Stomach (tissue), 9 donors: ENCODE measurements around the gene CREB1. TPM values are rescaled to one million over a fixed set of nuclear protein-coding genes. Genes with fewer than 3 reads are reported as not detected.

ENCODE experiments used
- DNase-seq, 2 donors: peaks; one replicate each; pipeline versions ENCODE4 v3.0.0 to v3.0.0-alpha.2; 2013 to 2019
- H3K27ac ChIP-seq, 5 donors: fragments of 200-600 bp in 4 of 5; sonication (generic) in 4 of 5; one replicate each; pipeline ENCODE4 v1.5.1; 2013 to 2019; ENCODE audit warnings: mild to moderate bottlenecking in 1 of 5, moderate library complexity in 1 of 5
- H3K27me3 ChIP-seq, 3 donors: fragments of 200-600 bp; sonication (generic); one replicate each; pipeline ENCODE4 v1.5.1; 2017 to 2019; ENCODE audit warnings: mixed run types in 1 of 3
- H3K36me3 ChIP-seq, 4 donors: fragments of 200-600 bp; sonication (generic); 1 replicate in 3 of 4; 2 replicates in 1 of 4; pipeline ENCODE4 v1.5.1; 2016 to 2019
- H3K4me1 ChIP-seq, 4 donors: fragments of 200-600 bp; sonication (generic); one replicate each; pipeline ENCODE4 v1.5.1; 2016 to 2019
- H3K4me3 ChIP-seq, 4 donors: fragments of 200-600 bp; sonication (generic) in 3 of 4; one replicate each; pipeline ENCODE4 v1.5.1; 2016 to 2019; ENCODE audit warnings: mild to moderate bottlenecking in 1 of 4
- H3K9me3 ChIP-seq, 4 donors: fragments of 200-600 bp; sonication (generic); one replicate each; pipeline ENCODE4 v1.5.1; 2016 to 2019
- EP300 ChIP-seq: sonication (generic); formaldehyde crosslinking; IDR thresholded peaks from one replicate; pipeline ENCODE4 v1.6.1; 2017; ENCODE audit warnings: antibody characterized with exemption
- POLR2A ChIP-seq, 4 donors: fragments of 450-650 bp; IDR thresholded peaks; one replicate each; pipeline ENCODE4 v1.6.1; 2016; ENCODE audit warnings: antibody characterized with exemption in 4 of 4, control low read depth in 2 of 4, mild to moderate bottlenecking in 1 of 4, moderate library complexity in 1 of 4
- POLR2AphosphoS5 ChIP-seq, 3 donors: sonication (generic); formaldehyde crosslinking; IDR thresholded peaks; one replicate each; pipeline ENCODE4 v1.6.1; 2016; ENCODE audit warnings: antibody characterized with exemption in 3 of 3
- WGBS, 5 donors: extraction: QIAGEN DNeasy Blood & Tissue Kit in 3 of 5; methylation state at CpG; one replicate each; pipeline versions ENCODE4 v1.1.5 to v1.1.7; 2013 to 2018; 5-methylcytosine and 5-hydroxymethylcytosine counted together
- intact Hi-C: fragments of 100-400 bp; cut with DNase I; formaldehyde crosslinking; loops from one replicate; pipeline ENCODE4 v1.15.1; 2023; ENCODE audit warnings: low total_unique reads
- polyA plus RNA-seq, 3 donors: library from polyadenylated mRNA; stranded (reverse); fragments of 200-250 nt; gene quantifications; one replicate each; pipeline ENCODE4 v1.2.3, GENCODE V29; 2013
- total RNA-seq, 5 donors: library from RNA; depleted of rRNA; stranded (reverse); fragments of >200 nt; gene quantifications; one replicate each; pipeline versions ENCODE4 v1.1.0 to v1.2.3, GENCODE V29; 2014 to 2016
- TF ChIP-seq, protein P1 (sequence below), 7 experiments: fragments of 450-650 bp in 4 of 7; fragments of 200-600 bp in 3 of 7; sonication (generic) in 3 of 7; IDR thresholded peaks; one replicate each; pipeline ENCODE4 v1.5.1; 2016 to 2019; ENCODE audit warnings: antibody characterized with exemption in 7 of 7, control low read depth in 2 of 7, mild to moderate bottlenecking in 1 of 7
- donor health status: healthy with polysubstance abuse.
- donor health status: Bipolar disorder and iron deficiency.
- donor health status: healthy.

The CREB1 gene
- total and polyA plus RNA-seq, 8 donors: 5.2 to 58.6 (median 16.3) TPM

DNA sequence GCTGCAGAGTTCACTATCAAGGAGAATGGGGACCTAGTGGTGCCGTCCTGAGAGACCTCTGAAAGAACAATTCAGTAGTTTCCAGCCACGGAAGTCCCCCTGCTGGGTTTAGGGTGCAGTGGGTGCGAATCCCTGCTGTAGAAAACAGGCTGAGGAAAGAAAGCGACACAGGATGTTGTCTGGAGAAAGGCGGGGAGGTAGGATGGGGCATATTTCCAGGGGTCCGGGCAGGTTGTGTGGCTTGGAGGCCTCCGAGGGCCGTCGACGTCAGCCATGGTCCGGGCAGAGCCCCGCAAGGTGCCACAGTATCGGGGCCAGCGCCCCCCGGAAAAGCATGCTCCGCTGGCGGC is 807 bp upstream of the CREB1 start:
- Histone ChIP-seq H3K36me3 (no peaks in the 10 kb centered on the region), H3K4me3 (peak overlapping the region; percentile 64 to 90 (median 74)), H3K27ac (peak overlapping the region; percentile 97 to 99 (median 98)), H3K27me3 (no peaks in the 10 kb centered on the region), H3K9me3 (no peaks in the 10 kb centered on the region), H3K4me1 (peaks cover 29 to 47% (median 42%) of the 10 kb centered on the region in 4 donors)
- 0 to 3% (median 0%) methylated on average over 6 to 17 of the region's 17 CpGs for WGBS, 5 donors
- DNase-seq: peak; percentile 31 to 74
- TF ChIP-seq POLR2A (IDR thresholded peaks at IDR 0.05) (no peak), EP300 (no peak), POLR2AphosphoS5 (IDR thresholded peaks at IDR 0.05) (no peak)
- TF ChIP-seq, protein P1, sequence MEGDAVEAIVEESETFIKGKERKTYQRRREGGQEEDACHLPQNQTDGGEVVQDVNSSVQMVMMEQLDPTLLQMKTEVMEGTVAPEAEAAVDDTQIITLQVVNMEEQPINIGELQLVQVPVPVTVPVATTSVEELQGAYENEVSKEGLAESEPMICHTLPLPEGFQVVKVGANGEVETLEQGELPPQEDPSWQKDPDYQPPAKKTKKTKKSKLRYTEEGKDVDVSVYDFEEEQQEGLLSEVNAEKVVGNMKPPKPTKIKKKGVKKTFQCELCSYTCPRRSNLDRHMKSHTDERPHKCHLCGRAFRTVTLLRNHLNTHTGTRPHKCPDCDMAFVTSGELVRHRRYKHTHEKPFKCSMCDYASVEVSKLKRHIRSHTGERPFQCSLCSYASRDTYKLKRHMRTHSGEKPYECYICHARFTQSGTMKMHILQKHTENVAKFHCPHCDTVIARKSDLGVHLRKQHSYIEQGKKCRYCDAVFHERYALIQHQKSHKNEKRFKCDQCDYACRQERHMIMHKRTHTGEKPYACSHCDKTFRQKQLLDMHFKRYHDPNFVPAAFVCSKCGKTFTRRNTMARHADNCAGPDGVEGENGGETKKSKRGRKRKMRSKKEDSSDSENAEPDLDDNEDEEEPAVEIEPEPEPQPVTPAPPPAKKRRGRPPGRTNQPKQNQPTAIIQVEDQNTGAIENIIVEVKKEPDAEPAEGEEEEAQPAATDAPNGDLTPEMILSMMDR (IDR thresholded peaks at IDR 0.05): no peak
- intact Hi-C loops: no loop called here

DNA sequence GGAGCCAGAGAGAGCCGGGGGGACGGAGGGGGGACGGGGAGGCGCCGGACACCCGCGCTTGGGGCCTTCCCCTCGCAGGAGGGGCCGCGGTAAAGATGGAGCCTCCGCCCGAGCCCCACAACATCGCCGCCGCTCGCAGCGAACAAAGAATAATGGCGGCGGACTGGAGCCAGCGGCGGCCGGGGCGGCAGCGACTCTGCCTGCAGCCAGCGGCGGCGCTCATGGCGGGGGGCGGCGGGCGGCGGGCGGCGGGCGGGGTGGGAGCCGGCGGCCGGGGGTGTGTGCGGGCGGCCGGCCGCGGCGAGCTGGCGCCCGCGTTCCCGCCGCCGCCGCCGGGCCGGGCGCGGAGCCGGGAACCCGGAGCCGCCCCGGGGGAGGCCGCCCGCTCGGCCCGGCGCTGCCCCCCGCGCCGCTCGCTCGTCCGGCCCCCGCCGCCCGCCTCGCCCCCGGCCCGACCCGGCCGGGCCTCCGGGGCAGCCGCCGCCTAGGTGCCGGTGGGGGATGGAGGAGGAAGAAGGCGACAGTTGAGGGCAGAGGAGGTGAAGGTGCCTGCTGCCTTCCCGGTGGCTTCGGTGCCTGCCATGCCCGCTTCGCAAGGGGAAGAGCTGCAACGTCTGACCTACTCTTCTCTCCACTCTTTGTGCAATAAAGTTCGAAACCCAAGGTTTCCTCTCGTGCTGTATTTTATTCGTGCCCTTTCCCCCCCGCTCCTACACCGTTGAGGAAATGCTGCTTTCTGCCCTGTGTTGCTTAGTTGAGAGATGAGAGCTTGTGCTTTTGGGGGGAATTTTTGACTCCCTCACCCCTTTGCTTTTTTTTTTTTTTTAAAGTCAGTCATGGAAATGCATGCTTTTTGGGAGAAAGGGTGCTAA is 634 bp downstream of the CREB1 start:
- peak overlapping the region; percentile 64 to 90 (median 74) for H3K4me3 ChIP-seq
- 0 to 1% (median 0%) methylated on average over 17 to 93 of the region's 93 CpGs for WGBS, 5 donors
- no peaks in the 10 kb centered on the region for H3K9me3 ChIP-seq
- H3K27ac ChIP-seq: peak overlapping the region; percentile 97 to 99 (median 98)
- intact Hi-C loops: loop anchor here (10.0 kb wide), 1 partner anchor 94 kb away; the partner anchor contains the start of gene METTL21A
- no peak for TF ChIP-seq POLR2A (IDR thresholded peaks at IDR 0.05)
- TF ChIP-seq POLR2AphosphoS5 (IDR thresholded peaks at IDR 0.05): peak in 2 of 3 donors; percentile 30 to 69
- no peaks in the 10 kb centered on the region for H3K27me3 ChIP-seq
- peaks cover 34 to 62% (median 51%) of the 10 kb centered on the region in 4 donors for H3K4me1 ChIP-seq
- H3K36me3 ChIP-seq: no peaks in the 10 kb centered on the region
- DNase-seq: peak; percentile 54 to 78

DNA sequence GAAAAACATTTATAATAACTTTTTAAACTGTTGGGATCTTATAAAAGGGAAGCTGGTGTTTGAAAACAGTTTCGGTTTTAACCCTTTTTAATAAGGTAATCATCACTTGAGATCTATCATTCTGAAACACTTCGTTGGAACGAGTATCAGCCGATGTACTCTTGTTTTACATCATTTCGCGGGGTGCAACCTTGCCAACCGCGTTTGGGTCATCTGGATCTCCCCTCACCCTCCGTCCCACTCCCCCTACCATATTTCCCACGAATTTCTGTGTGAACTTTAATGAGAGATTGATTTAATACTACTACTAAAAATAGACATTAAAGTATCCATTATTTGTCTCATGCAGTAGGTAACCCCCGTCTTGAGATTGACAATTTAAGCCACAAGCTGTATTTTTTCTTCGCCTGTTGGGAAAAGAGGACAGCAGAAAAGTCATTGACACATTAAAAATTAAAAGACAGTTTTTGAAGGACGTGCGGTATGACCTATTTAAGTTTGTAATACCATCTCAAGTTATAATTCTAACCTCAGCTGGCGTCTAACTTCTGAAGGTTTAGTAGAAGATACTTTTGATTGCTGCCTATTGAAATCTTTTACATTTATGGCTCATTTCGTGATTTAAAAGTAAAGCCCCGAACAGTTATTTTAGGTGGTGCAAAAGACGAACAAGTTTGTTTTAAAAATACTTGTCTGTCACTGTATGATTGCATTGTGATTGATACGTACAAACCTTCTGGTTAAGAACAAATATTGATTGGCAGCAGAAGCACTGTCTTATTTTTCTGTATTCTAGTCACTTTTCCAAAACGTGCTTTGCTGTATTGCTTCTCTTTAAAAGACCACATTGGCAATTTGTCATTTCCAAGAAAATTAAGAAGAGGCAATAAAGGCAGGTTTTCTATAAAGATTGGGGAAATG is 1.5 kb downstream of the CREB1 start:
- WGBS, 5 donors: 2 to 5% (median 3%) methylated on average over 20 of the region's 20 CpGs
- Histone ChIP-seq H3K4me1 (peaks cover 34 to 70% (median 55%) of the 10 kb centered on the region in 4 donors), H3K27ac (peak overlapping the region; percentile 92 to 99 (median 97)), H3K27me3 (no peaks in the 10 kb centered on the region), H3K4me3 (peak overlapping the region; percentile 59 to 90 (median 74)), H3K9me3 (no peaks in the 10 kb centered on the region), H3K36me3 (no peaks in the 10 kb centered on the region)
- intact Hi-C loops: loop anchor here (10.0 kb wide), 1 partner anchor 94 kb away; the partner anchor contains the start of gene METTL21A
- peak in 1 of 2 donors; percentile 50 for DNase-seq
- TF ChIP-seq EP300: no peak
- TF ChIP-seq, protein P1 (IDR thresholded peaks at IDR 0.05): no peak
- no peak for TF ChIP-seq POLR2AphosphoS5 (IDR thresholded peaks at IDR 0.05)
- TF ChIP-seq POLR2A (IDR thresholded peaks at IDR 0.05): no peak

DNA sequence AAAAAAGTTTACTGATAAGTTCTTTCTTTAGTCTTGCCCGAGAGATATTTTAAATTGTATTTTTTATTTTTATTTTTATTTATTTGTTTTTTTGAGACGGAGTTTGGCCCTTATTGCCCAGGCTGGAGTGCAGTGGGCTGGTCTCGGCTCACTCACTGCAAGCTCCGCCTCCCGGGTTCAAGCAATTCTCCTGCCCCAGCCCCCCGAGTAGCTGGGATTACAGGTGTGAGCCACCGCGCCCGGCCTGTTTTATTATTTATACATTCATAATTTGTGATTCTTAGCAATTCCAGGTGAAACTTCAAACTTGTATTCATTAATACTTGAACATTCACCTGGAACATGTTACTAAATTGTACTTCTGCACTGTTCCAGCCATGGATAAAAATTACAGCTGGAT is 2.9 kb downstream of the CREB1 start:
- H3K4me3 ChIP-seq: no peak overlapping the region
- TF ChIP-seq POLR2AphosphoS5 (IDR thresholded peaks at IDR 0.05): no peak
- TF ChIP-seq, protein P1 (IDR thresholded peaks at IDR 0.05): no peak
- no peaks in the 10 kb centered on the region for H3K27me3 ChIP-seq
- H3K27ac ChIP-seq: peak overlapping the region in 4 of 5 donors; percentile 92 to 99 (median 98)
- 83 to 86% (median 85%) methylated on average over 9 of the region's 9 CpGs for WGBS, 5 donors
- DNase-seq: no peak
- intact Hi-C loops: loop anchor here (10.0 kb wide), 1 partner anchor 92 kb away; the partner anchor contains the start of gene METTL21A
- H3K36me3 ChIP-seq: no peaks in the 10 kb centered on the region
- peaks cover 34 to 74% (median 59%) of the 10 kb centered on the region in 4 donors for H3K4me1 ChIP-seq
- H3K9me3 ChIP-seq: no peaks in the 10 kb centered on the region
